ENCODE results near the gene TP73.

The TP73 gene

DNA sequence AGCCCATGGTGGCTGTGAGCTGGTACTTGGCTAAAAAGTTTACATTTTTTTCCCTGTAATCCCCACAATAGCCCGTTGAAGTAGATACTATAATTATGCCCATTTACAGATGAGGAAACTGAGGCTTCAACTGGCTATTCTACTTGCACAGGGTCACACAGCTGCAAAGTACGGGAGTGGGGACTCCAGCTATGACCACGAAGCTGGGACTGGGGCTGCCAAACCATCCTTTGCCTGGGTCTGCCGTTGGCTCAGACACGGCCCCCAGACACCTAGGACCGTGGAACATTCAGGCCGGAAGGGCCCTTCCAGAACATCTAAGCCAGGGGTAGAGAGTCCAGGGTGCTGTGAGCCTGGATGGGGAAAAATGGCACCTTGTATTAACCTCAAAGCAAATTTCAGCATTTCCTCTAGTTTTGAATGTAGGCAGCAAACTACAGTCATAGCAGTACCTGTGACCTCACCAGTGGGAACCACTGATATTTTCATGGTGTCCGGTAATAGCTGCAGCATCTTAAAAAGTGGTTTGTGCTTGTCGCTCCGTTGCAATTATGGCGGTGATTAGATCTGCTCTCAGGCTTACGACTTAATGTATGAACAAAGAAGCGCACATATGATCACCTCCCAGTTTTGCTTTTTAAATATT is 4.3 kb downstream of the TP73 start:
- no peak for DNase-seq

DNA sequence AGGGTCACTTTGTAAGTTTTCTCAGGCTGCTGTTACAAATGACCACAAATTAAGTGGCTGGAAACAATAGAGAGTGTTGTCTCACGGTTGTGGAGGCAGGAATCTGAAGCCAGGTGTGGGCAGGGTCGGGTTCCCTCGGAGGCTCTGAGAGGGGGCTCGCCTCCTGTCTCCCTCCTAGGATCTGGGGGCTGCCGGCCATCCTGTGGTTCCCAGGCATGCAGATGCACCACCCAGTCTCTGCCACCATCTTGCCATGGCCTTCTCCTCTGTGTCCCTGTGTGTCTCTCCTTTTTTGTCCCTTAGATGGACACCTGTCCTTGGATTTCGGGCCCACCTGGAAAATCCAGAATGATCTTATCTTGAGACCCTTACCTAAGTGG is 4.8 kb downstream of the TP73 start:
- DNase-seq, result no peak

DNA sequence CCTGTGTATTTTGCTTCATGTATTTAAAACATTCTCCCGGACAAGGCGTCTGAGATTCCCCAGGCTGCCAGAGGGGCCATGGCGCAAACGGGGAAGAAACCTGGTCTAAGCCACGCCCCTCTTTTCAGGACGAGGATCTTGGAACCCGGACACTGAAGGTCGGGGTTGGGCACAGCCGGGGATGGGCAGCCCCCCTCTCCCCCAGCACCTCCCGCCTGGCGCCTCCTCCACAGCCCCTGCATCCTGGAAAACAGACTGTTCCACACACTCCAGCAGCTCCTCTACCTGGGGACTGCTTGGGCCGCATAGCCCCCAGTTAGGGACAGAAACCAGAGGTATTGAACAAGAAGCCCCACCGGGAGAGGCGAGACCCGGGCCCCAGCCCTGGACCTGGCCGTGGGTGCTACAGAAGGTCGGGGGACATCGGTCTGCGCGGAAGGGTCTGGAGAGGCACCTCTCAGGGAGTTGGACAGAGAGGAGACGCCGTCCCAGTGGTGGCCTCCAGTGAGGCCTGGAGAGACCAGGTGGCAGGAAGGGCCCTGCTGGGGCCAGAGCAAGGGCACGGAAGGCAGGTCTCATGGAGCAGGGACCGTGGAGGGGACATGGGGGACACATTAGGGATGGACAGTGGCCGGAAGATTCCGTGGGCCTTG is 5.4 kb downstream of the TP73 start:
- DNase-seq, result no peak

DNA sequence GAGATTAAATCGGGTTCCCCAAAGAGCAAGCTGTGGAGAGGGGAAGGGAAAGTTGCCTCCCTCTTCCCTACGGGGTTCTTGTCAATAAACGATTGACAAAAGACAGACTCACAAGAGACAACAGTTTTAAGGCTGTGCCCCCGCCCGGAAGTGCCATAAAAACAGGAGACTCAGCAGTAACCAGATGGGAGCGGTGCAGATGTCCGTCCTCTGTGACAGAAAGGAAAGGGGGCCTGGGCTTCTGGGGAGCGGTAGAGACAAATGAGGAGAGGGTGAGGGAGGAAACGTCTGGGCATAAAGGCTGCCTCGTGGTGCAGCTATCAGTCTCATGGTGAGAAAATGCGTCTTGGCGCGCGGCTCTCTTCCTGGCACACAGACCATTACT is 5.9 kb downstream of the TP73 start:
- DNase-seq, result no peak

DNA sequence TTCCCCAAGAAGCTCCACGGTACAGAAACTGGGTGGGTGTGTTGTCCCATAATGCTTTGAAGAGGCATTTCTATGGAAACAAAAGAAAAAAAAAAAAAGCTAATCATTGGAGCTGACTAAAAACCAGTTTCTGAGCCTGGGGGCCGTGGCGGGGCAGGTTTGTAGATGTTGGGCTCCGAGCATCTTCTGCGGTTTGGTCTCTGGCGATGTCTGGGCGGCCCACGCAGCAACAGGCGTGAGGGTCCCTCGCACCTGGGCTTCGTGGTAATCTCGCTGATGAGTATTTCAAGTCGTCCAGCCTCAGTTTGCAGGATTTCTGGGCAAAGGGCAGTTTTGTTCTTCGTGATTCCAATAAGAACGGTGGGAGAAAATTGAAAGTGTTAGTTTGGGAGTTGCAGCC is 6.8 kb downstream of the TP73 start:
- no peak for DNase-seq

DNA sequence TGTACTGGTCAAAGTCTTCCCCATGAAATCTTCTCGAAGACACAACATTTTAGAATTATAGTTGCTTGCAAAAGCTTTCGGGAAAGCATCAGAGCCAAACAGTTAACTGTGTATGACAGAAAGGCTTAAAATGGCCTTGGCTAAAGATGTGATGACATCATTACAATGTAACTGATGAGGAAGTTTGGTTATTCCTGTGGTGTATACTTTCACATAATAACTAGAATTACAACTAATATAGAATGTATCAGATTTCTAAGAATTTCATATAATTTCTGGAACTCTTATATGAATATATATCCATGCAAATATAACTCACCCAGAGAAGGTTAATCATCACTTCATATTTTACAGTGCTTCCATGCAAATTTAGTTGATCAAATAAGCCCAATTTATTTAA is 8.4 kb downstream of the TP73 start:
- DNase-seq, result no peak

DNA sequence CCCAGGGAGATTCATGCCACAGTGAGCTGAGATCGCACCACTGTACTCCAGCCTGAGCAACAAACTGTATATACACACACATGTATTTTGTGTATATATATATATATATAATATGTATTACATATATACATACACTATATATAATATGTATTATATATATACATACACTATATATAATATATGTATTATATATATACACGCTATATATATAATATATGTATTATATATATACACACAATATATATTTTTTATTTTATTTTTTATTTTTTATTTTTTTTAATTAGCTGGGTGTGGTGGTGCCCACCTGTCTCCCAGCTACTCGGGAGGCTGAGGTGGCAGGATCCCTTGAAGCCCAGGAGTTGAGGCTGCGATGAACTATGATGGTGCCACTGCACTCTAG is 9.3 kb downstream of the TP73 start:
- no peak for DNase-seq

DNA sequence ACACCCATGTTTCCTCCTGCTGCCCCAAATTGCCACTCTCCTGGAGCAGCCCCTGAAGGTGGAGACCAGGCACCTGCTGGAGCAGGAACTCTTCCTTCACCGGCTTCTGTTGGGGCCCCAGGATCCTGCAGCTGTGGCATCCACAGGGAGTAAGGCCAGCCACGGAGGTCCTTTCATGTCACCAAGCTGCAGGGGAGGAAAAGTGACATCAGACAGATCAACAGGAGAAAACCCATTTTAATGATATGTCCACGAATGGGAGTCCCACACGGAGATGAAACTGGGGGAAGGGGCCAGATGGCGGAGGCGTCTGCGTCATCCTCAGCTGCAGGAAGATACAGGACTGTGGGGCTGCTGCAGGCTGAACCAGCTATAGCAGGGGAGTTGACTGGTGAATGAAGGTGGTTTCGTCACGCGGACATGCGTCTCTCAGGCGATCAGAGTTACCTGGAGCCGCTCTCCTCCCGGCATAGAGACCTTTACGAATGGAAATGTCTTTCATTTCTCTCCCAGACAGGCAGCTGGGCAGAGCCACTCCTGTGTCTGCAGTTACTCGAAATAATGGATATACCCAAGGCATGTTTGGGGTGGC is 9.9 kb downstream of the TP73 start:
- no peak for DNase-seq

DNA sequence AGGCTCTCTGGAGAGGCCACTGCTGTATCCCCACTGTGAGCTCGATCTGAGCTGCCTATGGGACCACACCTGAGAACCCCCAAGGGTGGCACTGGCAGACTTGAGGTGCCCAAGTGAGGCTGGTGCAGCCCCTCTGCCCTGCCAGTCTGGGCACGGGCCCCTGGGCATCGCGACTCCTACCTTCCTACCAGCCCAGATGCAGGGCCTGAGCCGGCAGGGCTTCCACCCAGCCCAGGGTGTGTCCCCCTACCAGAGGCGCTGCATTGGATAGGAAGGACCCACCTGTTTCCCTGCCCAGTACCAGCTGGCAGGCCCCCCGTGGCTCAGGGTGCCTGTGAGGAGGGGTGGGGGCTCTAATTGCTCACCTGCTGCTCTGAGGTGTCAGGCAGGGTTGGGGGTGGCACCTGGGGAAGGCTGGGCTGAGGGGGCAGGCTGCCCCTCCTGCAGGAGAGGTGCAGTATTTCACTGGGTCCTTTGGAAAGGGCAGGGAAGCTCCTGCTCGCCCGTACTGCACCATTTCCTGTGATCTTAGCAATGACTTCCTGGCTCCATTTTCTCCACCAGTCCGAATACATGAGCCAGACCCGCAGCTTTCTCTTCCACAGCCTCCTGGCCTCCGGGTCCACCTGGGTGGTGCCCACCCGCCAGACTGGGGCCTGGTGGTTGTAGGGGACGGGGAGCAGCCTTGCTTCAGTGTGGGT is 11.8 kb downstream of the TP73 start:
- DNase-seq, result no peak

DNA sequence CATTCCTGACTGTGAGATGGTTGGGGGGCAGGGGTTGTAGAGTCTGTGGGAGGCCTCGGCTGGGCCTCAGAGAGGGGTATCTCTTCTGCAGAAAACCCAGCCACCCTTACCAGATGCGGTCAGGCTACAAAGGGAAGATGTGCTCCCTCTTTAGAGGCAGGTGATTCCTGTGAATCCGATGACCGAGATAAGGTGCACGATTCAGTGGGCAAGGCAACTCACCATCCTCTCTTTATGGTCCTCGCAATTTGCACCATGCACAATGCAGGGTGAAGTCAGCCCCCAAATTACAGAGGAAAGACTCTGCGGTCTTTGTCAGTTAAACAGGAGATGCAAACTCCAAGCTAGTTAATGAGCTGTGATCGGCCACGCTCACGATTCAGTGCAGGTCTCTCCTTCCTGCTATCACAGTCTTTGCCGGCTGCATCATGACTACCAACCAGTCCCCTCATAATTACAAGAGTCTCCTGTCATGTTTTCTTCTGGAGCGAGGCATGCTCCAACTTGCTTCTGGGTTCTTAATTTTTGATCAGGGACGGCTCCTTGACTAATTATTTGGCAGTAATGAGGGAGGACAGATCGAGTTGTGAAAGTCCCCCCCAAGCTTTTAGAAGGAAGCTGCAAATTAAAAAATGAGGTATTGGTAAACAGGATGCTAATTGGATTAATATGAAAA is 12.5 kb downstream of the TP73 start:
- no peak for DNase-seq

DNA sequence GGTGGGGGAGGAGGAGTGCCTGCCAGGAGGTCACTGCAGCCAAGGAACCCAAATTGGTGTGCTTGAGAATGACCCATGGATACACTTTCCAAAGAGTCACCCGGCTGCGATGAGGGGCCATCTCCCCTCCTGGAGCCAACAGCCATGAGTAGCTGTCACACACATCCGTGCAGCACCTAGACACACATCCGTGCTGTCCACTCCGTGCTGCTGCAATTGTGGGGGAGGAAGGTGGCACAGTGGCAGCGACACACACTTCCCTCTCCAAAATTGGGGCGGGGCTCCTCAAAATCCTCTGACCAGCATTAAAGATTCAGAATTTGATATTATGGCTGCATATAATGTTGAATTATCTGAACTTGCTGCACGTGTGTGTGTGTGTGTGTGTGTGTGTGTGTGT is 15.8 kb downstream of the TP73 start:
- no peak for DNase-seq

DNA sequence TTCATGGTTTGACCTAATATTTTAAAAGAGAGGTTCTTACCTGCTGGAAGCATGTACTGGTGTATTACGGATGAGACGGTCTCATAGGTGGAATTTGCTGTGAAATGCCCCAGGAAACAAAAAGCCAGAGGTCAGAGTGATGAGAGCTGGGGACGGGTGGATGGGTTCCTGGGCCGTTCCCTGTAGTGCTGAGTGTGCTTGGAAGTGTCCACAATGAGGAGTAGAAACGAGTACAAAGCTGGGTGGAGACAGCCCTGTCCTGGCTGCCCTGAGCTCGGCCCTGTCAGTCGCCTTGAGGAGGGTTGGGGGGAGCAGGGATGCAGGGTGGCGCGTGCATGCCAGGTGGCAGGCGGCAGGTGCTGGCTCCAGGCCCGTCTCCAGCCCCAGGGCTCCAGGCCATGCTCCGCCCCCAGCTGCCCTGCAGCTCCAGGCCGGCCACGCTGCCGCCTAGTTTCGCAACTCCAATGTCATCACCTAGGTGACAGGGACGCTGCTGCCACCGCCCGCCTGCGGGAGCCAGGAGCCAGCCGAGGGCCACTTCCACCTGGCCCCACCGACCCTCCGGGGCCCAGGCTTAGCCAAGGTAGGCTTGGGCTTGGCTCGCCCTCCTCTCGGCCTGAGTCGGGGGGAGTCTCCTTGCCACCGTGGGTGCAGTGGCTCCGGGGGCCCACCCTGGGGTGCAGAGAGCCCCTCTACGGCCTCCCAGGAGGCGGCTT is 16.4 kb downstream of the TP73 start:
- peak; percentile 38 for DNase-seq

DNA sequence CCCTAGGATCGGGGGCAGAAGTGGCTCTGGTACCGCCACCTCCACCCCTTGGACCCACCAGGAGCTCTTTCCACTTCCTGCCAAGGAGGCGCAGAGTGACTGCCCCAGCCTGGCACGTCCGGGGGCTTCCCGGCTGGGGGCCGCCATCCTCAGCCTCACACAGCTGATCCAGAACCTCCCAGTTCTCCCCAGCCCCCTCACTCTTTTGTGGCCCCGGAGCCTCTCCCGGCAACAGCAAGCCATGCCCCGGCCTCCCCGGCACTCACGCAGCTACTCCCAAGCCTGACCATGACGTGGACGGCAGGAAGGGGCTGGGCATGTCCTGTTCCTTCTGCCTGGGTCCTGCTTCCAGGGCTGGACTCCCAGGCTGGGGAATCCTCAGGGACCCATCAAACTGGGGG is 17.1 kb downstream of the TP73 start:
- DNase-seq, result no peak

DNA sequence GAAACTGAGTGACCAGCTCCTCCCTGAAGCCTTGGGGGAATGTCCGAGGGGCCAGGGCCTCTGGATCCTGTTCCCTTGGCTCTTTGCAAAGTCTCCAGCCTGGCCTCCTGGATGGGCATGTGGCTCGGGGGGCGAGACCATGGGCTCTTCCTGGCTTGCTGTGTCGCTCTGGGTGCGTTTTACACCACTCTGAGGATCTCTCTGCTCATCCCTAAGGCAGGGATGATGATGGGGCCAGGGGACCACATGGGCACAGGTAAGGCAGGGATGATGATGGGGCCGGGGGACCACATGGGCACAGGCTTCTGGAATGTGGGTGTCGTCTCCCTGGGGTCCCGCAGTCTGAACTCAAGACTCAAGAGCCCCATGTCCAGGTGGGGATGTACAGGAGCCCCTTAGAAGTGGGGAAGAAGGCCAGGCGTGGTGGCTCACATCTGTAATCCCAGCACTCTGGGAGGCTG is 17.7 kb downstream of the TP73 start:
- DNase-seq, result no peak

DNA sequence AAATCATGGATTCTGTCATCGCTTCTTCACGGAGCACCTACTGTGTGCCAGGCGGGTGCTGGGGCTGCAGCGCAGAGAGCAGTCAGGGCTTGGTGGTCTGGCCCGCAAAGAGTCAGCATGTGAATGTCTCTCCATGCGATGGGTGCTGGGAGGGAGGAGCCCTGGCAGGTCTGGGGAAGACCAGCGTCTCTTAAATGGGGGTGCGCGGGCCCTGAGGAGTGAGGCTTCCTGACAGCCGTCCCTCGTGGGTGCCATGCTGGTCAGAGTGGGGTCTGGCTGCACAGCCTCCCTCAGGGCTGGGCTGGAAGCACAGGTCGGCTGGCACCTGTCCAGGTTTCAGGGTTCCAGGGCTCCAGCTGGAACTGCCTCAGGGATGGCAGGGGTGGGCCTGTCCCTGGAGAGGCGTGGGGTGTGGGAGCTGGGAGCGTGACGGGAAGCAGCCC is 18.5 kb downstream of the TP73 start:
- no peak for DNase-seq

DNA sequence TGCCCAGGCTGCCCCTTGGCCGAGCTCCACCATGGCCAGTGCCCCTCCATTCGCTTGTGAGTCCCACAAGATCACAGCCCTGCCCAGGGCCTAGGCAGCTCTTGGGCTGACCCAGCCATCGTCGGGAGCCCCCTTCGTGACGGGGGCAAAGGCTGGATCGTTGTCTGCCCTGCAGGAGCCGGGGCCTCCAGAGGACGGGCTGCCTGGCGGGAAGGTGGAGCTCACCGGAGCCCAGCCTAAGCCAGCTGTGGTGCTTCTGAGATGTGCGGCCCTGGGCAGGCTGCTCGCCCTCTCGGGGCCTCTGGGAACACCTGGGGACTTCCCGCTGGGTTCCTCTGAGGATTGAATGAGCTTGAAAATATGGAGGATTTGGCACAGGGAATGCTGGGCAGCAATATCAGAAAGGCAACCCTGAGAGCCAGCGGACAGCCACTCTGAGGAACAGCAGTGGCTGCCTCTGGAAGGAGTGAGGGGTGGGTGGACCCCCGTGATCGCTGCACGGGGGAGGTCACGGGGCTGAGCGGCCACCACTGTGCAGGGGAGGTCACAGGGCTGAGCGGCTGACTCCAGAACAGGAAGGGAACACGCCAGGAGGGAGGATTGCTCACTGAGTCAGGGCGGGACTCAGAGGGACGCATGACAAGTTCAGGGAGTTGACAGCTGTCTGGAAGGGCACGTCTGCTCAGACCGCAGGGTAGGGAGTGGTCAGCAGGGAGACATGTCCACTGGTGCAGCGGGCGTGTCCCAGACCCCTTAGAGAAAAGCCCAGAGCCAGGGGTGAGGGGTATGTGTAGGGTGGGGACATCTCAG is 19.3 kb downstream of the TP73 start:
- DNase-seq, result no peak

DNA sequence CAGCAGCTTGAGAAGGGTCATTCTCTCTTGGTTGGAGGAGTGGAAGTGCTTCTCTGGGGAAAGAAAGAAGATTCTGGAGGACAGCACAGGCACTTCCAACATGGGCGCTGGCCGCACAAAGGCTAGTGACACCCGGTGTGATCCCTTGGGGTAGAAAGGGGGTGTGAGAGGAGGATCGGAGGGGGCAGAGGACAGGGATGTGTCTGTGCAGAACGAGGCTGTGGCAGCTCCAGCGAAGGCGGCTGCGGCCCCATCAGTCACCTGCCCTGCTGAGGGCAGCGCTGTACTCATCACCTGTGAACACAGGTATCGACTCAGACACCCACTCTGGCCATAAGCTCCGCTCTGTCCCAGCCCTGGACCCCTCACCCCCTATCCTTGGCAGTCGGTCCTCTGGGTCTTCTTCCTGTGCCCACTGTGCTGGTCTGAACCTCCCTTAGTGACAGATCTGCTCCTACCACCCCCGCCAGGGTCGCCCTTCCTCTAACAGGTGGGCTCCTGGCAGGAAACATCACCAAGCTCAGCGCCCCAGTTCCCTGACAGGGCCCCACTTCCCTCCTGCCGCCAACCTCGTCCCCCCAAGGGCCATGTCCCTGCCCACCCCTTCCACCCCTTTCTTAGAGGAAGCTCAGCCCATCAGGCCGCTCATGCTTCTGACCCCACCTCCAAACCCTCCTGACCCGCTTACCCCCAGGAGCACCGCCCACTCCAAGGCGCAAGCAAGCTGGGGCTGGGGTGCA is 20.1 kb downstream of the TP73 start:
- DNase-seq, result no peak

DNA sequence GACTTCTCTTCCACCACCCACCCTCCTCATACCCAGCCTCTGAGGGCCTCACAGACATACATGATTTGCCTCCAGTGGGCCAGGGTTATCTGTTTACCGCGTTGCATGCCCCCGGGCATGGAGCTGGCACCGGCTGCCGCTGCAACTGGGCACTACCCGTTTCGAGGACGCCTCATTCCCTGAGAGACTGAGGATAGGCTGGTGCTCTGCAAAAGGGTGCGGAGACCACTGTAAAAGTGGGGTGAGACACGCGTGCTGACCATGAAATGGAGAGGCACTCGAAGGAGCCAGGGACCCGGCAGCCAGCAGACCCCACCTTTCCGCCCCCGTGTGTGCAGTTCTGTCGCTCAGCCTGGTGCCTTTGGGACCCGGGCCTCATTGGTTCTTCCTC is 20.6 kb downstream of the TP73 start:
- DNase-seq, result no peak

DNA sequence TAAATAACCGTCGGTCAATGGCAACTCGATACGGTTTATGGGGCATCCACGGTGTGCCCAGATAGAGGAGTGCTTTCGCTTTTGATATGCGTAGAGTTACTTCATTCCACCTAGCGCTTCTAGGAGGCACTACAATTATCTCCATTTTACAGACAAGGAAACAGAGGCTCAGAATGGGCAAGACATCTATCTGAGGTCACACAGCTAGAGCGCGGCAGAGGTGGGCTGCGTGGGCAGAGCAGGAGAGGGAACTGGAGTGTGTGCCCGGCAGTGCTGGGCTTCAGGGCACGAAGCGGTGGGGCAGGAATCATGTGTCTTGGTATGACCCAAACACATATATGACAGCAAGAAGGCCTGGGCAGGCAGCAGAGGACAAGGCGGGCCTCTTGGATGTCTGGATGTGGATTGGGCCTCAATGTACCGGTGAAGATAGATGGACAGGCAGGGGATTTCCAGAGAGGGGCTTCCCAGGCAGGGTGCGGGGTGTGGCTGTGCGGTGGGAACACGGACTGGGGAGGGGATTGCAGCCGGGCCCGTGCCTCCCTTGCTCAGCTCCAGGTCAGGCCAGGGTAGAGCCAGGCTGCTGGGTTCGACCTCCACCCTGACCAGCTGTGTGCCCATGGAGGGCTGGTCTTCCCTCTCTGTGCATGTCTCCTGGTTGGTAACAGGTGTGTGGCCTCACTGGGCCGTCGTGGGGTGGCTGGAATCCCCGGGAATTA is 21.2 kb downstream of the TP73 start:
- DNase-seq, result no peak

All from NCI-H524 treated with DMSO at 0.1 percent for 48 hours (cell line).